SKM-1 treated with dmso at 0.1 percent for 144 hours (cell line): ENCODE results near the gene LRP1B.

Source experiments
- DNase-seq: peaks from one replicate; lab custom pipeline; 2025; ENCODE audit not compliant: unreplicated experiment; lab: John Stamatoyannopoulos, UW

LRP1B gene

GRCh38 chr2:141601511-141602152 is 529.2 kb downstream of the LRP1B start:
- DNase-seq = no peak

DNA sequence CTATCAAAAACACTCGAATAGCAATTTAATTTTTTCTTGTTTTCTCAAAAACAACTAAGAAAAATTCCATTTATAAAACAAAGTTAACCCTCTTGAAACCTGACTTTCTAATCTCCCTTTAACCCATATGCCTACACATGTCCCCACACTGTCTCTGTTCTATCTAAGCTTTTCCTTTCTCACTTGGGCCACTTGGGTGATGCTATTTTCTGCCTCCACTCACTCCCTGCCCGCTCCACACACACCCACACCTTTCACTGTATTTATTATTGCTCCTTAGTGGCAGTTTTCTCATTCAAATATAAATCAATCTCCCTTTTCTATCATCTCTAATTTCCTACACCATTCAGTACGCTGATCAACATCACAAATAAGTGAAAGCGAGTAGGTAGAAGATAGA is 531.1 kb downstream of the LRP1B start:
- DNase-seq = no peak

DNA sequence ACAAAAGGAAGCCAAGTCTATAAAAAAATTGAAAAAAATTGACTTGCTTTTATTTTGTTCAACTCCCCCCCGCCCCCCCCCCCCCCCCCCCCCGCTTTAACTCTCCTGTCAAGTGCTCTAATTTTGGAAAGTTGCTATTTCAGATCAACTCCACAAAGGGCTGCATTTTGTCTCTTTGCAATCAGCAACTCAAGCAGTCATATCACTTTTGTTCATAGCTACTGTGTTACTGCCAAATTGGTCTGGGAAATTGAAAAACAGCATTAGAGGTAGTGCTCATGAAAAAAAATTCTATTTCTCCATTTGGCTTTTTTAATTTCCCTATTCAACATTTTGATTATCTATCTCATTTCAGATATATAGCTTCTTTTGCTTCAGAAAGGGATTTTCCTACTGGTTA is 531.8 kb downstream of the LRP1B start:
- no peak for DNase-seq

GRCh38 chr2:141595316-141595920 is 535.4 kb downstream of the LRP1B start:
- no peak for DNase-seq

GRCh38 chr2:141591787-141592186 is 539.0 kb downstream of the LRP1B start:
- DNase-seq = no peak

DNA sequence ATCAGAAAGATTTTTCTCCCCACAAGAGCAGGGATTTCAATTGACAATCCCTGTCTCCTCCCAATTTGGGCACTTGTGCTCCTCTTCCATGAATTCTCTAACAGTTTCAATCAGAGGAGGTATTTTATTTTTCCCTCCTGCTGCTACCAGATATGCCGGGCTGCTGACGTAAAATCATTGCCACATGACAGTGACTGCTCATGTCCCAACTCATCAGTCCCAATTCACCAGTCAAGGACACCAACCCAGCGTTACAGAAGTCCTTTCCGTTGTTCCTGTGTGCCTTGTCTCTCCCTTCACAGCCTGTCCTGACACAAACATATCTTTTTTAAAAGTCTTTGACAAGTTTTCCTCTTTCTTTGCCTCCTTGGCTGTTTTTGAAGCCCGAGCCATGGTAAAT is 540.2 kb downstream of the LRP1B start:
- DNase-seq = no peak

- no peak for DNase-seq
Measured at GRCh38 chr2:141589314-141589713, 541.5 kb downstream of the LRP1B start.

DNA sequence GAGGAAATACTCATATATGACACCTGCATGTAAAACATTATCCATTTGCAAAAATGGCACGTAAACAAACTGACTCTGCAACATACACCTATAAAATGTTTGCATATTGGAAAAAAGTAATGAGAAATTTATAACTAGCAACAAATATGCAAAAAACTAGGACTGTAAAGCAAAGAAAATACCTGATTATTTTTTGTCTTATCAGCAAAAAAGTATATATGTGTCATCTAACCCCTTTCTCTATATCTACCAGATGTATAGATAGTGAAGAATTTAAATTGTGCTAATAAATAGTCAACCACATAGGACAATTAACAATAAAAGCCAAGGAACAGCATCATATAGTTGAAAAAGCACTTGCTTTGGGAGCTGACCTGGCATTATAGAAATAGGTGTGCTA is 543.8 kb downstream of the LRP1B start:
- no peak for DNase-seq

DNA sequence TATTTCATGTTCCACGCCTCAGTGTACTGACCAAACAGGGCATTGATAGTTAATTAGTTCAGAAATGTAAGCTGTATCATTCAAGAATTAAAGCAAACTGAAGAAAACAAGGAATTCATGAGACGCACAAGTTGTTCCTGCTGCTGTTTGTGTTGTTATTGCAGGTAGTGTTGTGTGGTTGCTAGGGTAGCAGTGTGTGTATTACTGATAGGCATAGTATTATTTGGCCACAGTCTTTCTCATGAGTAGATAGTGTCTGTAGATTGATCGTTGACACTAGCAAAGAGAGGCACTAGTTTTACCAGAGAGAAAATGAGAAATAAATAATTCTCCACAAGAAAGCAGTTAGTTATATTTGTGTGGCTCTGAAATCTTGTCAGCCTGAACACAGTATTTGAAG is 548.6 kb downstream of the LRP1B start:
- DNase-seq = no peak

DNA sequence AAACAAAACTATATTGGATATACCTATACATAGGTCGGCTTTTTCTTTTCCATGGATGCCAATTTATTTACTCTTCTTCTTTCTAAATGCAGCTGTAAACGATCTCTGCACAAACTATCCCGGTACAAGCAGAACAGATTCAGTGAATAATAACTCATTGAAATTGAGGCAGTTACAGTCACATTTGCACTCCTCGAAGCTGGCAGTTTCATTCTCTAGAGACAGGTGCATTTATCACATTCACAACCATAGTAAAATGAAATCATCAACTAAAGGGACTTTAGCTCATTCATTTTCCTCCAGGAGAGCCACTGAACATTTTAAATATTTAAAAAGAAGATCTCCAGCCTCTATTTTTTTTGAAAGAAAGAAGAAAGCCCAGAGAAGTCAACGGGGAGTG is 551.7 kb downstream of the LRP1B start:
- DNase-seq = no peak

GRCh38 chr2:141570474-141571131 is 560.2 kb downstream of the LRP1B start:
- no peak for DNase-seq

DNA sequence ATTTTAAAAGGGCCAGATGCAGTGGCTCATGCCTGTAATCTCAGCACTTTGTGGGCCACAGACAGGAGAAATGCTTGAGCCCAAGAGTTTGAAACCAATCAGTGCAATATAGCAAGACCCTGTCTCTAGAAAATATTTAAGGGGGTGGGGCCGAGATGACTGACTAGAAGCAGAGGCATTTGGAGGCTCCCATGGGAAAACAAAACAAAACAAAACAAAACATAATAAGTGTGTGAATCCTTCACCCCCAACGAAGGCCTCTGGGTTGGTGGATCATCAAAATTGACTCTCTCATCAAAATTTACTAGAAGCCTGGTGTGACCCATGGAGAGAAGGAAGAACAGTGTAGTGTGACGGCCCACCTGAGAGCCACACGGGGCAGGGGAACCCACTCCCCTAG is 560.9 kb downstream of the LRP1B start:
- no peak for DNase-seq

- no peak for DNase-seq
Measured at GRCh38 chr2:141565597-141565996, 565.2 kb downstream of the LRP1B start.

DNA sequence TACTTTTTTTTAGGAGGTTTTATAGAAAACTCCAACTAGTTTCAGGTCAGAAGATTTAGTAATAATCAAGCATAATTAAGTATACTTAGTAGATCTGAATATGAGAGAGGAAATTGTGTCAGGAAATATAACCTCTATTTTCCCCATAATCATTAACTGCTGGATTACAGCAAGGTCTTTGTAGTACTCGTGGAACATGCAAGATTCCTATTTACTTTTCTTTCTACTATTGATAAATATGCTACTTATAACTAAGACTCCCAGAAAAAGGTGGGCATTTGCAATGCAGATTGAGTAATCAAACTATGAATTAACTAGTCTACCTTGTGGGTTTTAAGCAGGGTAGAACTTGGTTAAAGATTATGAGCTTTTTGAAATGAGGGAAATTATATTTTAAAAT is 570.1 kb downstream of the LRP1B start:
- no peak for DNase-seq

DNA sequence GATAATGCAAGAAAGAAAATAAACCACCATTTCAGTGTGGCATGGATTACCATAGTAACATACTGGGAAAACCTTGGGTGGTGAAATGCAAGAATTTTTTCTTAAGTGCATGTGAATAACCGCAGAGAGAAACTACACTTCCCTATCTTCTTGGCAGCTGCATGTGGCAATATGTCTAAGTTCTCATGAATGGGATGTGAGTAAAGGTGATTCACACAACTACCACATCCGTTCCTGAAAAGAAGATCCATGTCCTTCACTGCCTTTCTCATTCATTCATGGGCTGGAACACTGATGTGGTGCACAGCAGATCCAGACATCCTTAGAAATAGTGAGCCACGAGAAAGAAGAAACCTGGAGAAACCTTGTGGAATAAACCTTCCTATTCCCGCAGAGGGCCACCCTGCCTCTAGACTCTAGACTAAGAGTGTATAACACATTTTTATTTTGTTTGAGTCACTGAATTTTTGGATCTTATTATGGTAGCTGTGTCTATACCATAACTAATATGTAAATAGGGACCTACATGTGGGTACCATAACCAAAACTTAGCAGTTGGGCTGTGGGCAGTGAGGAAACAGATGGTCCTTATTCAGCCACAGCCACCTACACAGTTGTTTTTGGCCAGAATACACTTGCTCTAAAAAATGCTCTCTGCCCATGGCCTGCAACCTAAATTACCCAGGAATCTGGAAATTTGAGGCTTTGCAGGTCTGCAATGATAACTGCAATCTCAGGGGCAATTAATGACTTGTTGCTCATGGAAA is 573.3 kb downstream of the LRP1B start:
- peak; percentile 98 for DNase-seq

- DNase-seq = no peak
Measured at GRCh38 chr2:141555876-141556470, 574.8 kb downstream of the LRP1B start.

DNA sequence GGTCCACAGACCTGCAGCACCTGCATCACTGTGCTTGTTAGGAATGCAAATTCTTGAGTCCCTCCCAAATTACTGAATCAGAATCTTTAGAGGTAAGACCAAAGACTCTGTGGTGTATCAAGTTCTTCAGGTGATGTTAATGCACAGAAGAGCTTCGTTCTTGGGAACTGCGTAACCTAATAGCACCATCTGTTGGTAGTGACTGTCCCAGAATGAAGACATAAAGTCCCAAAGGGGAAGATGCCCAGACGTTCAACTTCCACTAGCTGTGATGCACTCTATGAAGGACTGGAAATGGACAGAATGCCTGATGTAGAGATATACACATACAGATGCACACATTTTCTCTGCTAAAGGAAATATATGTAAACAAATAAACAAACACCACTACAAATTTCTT is 576.0 kb downstream of the LRP1B start:
- peak; percentile 76 for DNase-seq

- DNase-seq = peak; percentile 95
Measured at GRCh38 chr2:141534666-141535362, 596.0 kb downstream of the LRP1B start.

GRCh38 chr2:141529659-141530058 is 601.2 kb downstream of the LRP1B start:
- DNase-seq = no peak

DNA sequence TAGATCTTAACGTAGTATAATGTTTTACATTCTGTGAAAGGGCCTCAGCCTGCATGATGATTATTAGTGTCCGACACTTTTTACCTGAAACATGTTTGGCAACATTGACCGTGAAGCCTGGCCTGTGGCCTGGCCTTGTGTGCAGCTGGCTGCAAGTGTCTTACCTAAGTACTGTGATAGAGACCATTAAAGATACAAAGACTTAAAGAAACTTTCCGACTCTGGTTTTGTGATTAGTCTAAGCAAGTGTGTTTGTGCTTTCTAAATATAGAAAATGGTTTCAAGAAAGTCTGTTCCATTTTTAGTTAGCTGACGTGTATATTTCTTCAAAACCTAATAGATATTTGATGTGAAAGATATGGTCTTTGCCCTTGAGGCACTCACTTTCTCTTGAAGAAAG is 601.8 kb downstream of the LRP1B start:
- no peak for DNase-seq

DNA sequence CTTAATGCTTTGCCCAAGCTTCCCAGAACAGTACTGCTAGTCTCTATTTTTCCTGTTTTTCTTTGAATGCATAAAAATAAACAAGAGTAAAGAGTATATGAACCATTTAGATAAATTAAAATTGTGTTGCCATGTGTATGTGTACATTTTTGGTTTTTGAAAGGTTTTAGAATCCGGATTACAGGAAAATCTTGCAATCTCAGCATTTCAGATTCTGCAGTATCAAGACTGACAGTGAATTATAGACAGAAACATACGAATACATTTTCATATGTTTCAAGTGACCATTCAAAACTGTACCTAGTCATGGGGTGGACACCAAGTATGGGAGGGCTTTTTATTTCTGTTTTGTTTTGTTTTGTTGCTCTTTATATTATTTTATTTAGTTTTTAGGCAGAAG is 604.1 kb downstream of the LRP1B start:
- no peak for DNase-seq
